Measurements from ENCODE around the gene SMIM5. TPM values are rescaled to one million over a fixed set of nuclear protein-coding genes. Genes with fewer than 3 reads are reported as not detected.

The SMIM5 gene
- total RNA-seq, 2 donors from 2014 or later: 0.27 to 0.28 TPM

GRCh38 chr17:75642182-75642783 is 9.0 kb downstream of the SMIM5 start:
- DNase-seq (ENCODE audit: low spot score) (no peak), ATAC-seq (ENCODE audit: insufficient number of reproducible peaks, low FRiP score, low read depth) (no peak)
- Histone ChIP-seq H3K27ac (no peak overlapping the region), H3K36me3 (peaks cover 4% of the 10 kb centered on the region), H3K27me3 (replicated peaks; ENCODE audit: insufficient read depth) (no peaks in the 10 kb centered on the region), H3K4me1 (ENCODE audit: control insufficient read depth in 1 of 2, low read depth in 2 of 2) (no peaks in the 10 kb centered on the region), H3K9me3 (no peaks in the 10 kb centered on the region), H3K4me3 (no peak overlapping the region)
- TF ChIP-seq CTCF (IDR thresholded peaks at IDR 0.05): no peak

- no peak for ATAC-seq (ENCODE audit: insufficient number of reproducible peaks, low FRiP score, low read depth)
- no peak overlapping the region for H3K27ac ChIP-seq
- DNase-seq (ENCODE audit: low spot score): no peak
Observed at GRCh38 chr17:75642784-75643642, 9.8 kb downstream of the SMIM5 start.

GRCh38 chr17:75643643-75644017 is 10.4 kb downstream of the SMIM5 start:
- ATAC-seq (ENCODE audit: insufficient number of reproducible peaks, low FRiP score, low read depth): no peak
- H3K4me3 ChIP-seq: no peak overlapping the region
- H3K4me1 ChIP-seq (ENCODE audit: control insufficient read depth in 1 of 2, low read depth in 2 of 2): no peaks in the 10 kb centered on the region
- no peak for TF ChIP-seq CTCF (IDR thresholded peaks at IDR 0.05)
- H3K36me3 ChIP-seq: peaks cover 6% of the 10 kb centered on the region
- H3K9me3 ChIP-seq: no peaks in the 10 kb centered on the region
- DNase-seq (ENCODE audit: low spot score): no peak
- H3K27ac ChIP-seq: no peak overlapping the region
- no peaks in the 10 kb centered on the region for H3K27me3 ChIP-seq (replicated peaks; ENCODE audit: insufficient read depth)

More at GRCh38 chr17:75642784-75643642, 9.8 kb downstream of the SMIM5 start:
- H3K27me3 ChIP-seq (replicated peaks; ENCODE audit: insufficient read depth): no peaks in the 10 kb centered on the region
- no peaks in the 10 kb centered on the region for H3K9me3 ChIP-seq
- H3K4me1 ChIP-seq (ENCODE audit: control insufficient read depth in 1 of 2, low read depth in 2 of 2): no peaks in the 10 kb centered on the region
- peaks cover 6% of the 10 kb centered on the region for H3K36me3 ChIP-seq
- TF ChIP-seq CTCF (IDR thresholded peaks at IDR 0.05): no peak
- no peak overlapping the region for H3K4me3 ChIP-seq

GRCh38 chr17:75645501-75645888 is 12.3 kb downstream of the SMIM5 start:
- Histone ChIP-seq H3K27ac (no peak overlapping the region), H3K36me3 (peaks cover 14% of the 10 kb centered on the region), H3K9me3 (no peaks in the 10 kb centered on the region), H3K27me3 (replicated peaks; ENCODE audit: insufficient read depth) (no peaks in the 10 kb centered on the region), H3K4me1 (ENCODE audit: control insufficient read depth in 1 of 2, low read depth in 2 of 2) (no peaks in the 10 kb centered on the region), H3K4me3 (no peak overlapping the region)
- no peak for TF ChIP-seq CTCF (IDR thresholded peaks at IDR 0.05)
- ATAC-seq (ENCODE audit: insufficient number of reproducible peaks, low FRiP score, low read depth): no peak
- no peak for DNase-seq (ENCODE audit: low spot score)

- no peak for TF ChIP-seq CTCF (IDR thresholded peaks at IDR 0.05)
- ATAC-seq (ENCODE audit: insufficient number of reproducible peaks, low FRiP score, low read depth): no peak
- Histone ChIP-seq H3K36me3 (peaks cover 20% of the 10 kb centered on the region), H3K27ac (no peak overlapping the region), H3K27me3 (replicated peaks; ENCODE audit: insufficient read depth) (no peaks in the 10 kb centered on the region), H3K4me1 (ENCODE audit: control insufficient read depth in 1 of 2, low read depth in 2 of 2) (no peaks in the 10 kb centered on the region), H3K4me3 (no peak overlapping the region), H3K9me3 (no peaks in the 10 kb centered on the region)
- DNase-seq (ENCODE audit: low spot score): no peak
Observed at GRCh38 chr17:75645889-75646637, 12.8 kb downstream of the SMIM5 start.

Measured in thoracic aorta (tissue), 2 donors.